Measurements from ENCODE around the gene R3HCC1L. TPM values are rescaled to one million over a fixed set of nuclear protein-coding genes. Genes with fewer than 3 reads are reported as not detected.

The R3HCC1L gene
- total RNA-seq, 2 donors from 2014 or later, result 9.9 to 10.9 TPM

- Histone ChIP-seq H3K27ac (no peak overlapping the region), H3K4me1 (peaks cover under 1% of the 10 kb centered on the region), H3K27me3 (no peaks in the 10 kb centered on the region), H3K4me3 (no peak overlapping the region), H3K36me3 (replicated peaks in 1 of 2; ENCODE audit: insufficient read depth in 1 of 2, low read depth in 2 of 2) (no peaks in the 10 kb centered on the region), H3K9me3 (no peaks in the 10 kb centered on the region)
- intact Hi-C loops (cut with DNase I), result no loop called here
- 79 to 87% methylated on average over 8 to 10 of the region's 10 CpGs for WGBS, 2 donors
- DNase-seq (no peak), ATAC-seq (no peak)
- TF ChIP-seq CTCF (IDR thresholded peaks at IDR 0.05) (no peak), POLR2A (IDR thresholded peaks at IDR 0.05) (no peak)
Observed at GRCh38 chr10:98254234-98254974, 119.9 kb downstream of the R3HCC1L start.

- Histone ChIP-seq H3K4me3 (no peak overlapping the region), H3K9me3 (no peaks in the 10 kb centered on the region), H3K36me3 (replicated peaks in 1 of 2; ENCODE audit: insufficient read depth in 1 of 2, low read depth in 2 of 2) (no peaks in the 10 kb centered on the region), H3K27ac (no peak overlapping the region), H3K27me3 (no peaks in the 10 kb centered on the region), H3K4me1 (peaks cover 10% of the 10 kb centered on the region)
- WGBS, 2 donors, result 89 to 93% methylated on average over 10 to 12 of the region's 17 CpGs
- no peak for DNase-seq
- no peak for TF ChIP-seq CTCF (IDR thresholded peaks at IDR 0.05)
- TF ChIP-seq POLR2A (IDR thresholded peaks at IDR 0.05), result no peak
- intact Hi-C loops (cut with DNase I), result no loop called here
- no peak for ATAC-seq
Observed at GRCh38 chr10:98255146-98255877, 120.9 kb downstream of the R3HCC1L start.

- intact Hi-C loops (cut with DNase I), result no loop called here
Observed at GRCh38 chr10:98256692-98257091, 122.2 kb downstream of the R3HCC1L start.

GRCh38 chr10:98257198-98257597 lies 122.7 kb downstream of the R3HCC1L start:
- ATAC-seq (no peak), DNase-seq (no peak)
- Histone ChIP-seq H3K27me3 (no peaks in the 10 kb centered on the region), H3K27ac (no peak overlapping the region), H3K9me3 (no peaks in the 10 kb centered on the region), H3K36me3 (replicated peaks in 1 of 2; ENCODE audit: insufficient read depth in 1 of 2, low read depth in 2 of 2) (no peaks in the 10 kb centered on the region), H3K4me1 (peaks cover 20% of the 10 kb centered on the region), H3K4me3 (no peak overlapping the region)
- TF ChIP-seq CTCF (IDR thresholded peaks at IDR 0.05) (no peak), POLR2A (IDR thresholded peaks at IDR 0.05) (no peak)
- intact Hi-C loops (cut with DNase I), result no loop called here
- WGBS, 2 donors, result 91 to 92% methylated on average over 9 to 12 of the region's 12 CpGs

More at GRCh38 chr10:98256692-98257091, 122.2 kb downstream of the R3HCC1L start:
- no peaks in the 10 kb centered on the region for H3K9me3 ChIP-seq
- H3K36me3 ChIP-seq (replicated peaks in 1 of 2; ENCODE audit: insufficient read depth in 1 of 2, low read depth in 2 of 2), result no peaks in the 10 kb centered on the region
- DNase-seq (no peak), ATAC-seq (no peak)
- no peak overlapping the region for H3K27ac ChIP-seq
- H3K27me3 ChIP-seq, result no peaks in the 10 kb centered on the region
- H3K4me3 ChIP-seq, result no peak overlapping the region
- WGBS, 2 donors, result 90 to 94% methylated on average over 11 of the region's 11 CpGs
- peaks cover 20% of the 10 kb centered on the region for H3K4me1 ChIP-seq
- no peak for TF ChIP-seq POLR2A (IDR thresholded peaks at IDR 0.05)
- no peak for TF ChIP-seq CTCF (IDR thresholded peaks at IDR 0.05)

All from body of pancreas (tissue), 4 donors.